Measurements from ENCODE around the gene LAG3.
A peak's percentile ranks its signal among the peaks of the same experiment; 100 is the strongest.

The LAG3 gene

DNA sequence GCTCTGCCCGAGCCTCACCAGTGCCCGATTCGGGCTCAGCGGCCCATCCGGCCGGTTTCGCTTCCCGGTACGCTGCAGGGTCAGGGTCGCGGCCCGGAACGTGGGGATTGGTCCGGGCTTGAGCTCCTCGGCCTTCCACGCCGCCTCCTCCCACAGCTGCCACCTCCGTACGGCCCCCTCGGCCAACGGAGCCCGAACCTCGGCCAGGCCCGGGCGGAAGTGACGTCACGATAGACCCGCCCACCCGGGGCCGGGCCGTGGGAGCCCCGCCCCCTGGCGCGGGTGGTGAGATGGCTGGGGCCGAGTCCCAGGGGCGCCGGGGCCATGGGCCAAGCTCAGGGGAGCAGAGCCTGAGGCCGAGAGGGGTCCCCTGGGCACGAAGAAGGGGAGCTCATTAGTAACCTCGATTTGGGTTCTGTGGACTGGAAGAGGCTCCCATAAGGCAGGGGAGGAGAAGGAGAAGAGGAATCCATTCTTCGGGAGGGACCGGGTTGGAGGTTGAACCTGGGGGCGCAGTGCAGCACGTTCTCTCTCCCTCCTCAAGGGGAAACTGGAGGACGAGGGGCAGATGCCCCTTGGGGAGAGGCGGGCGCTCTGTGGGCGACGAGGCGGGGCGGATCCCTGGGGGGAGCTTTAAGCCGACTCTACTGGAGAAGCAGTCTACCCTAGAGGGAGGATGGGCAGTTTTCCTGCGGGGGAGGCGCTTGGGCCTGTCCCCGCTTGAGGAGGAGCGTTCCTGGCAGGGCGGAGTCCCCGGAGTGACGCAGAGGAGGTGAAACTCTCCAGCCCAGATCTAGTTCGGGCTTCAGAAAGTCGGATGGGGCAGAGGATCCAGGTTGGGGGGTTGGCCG is 19.2 kb upstream of the LAG3 start, which contains the start of gene MLF2:
TSS of gene MLF2 (minus strand) at position 221 of the 851 bp plus-strand sequence. CDS start 807 bp downstream, outside the sequence.
- DNase-seq (ENCODE audit: low read depth in 3 of 3), result peak; percentile 96 to 99 (median 96)

DNA sequence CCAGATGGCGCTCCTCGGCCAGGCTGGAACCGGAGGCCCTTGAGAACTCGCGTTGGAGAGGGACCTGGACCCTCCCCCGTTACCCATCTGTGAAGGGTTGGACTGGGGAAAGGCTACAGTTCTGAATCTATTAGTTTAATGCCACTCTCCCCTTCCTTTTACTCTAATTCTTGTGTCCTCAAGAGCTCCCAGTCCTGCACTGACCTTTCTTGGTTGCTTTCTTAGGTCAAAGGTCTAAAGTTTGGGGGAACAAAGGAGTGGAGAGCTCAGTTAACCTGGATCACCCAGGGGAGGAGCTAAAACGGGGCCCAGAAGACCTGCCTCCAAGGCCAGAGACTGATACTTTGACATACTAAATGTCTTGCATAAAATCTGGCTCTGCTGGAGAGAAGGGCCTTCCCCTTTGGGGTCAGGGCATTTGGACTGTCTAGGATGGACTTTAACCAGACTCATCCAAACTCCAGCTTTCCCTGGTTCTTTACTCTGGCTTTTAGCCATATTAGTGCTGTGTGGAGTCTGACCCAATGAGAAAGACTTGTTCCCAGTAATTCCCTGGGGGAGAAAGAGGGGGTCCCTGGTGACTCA is 18.5 kb upstream of the LAG3 start:
- DNase-seq (ENCODE audit: low read depth in 3 of 3), result no peak

DNA sequence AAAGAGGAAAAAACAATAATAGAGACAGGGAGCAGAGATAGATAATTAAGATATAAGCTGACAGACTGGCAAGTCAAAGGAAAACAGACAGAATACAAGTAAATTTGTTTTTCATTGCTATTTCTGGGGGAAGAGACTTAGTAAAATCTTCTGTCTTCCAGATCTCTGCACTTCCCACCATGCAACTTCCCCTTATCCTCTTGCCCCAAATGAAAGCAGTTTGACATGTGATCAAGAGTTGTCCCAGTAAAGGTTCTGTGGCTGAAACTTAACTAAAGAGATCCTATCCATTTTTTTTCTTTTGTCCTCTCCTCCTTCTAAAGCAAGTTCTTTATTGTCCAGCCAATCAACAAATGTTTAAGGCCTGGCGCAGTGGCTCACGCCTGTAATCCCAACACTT is 17.9 kb upstream of the LAG3 start:
- no peak for DNase-seq (ENCODE audit: low read depth in 3 of 3)

DNA sequence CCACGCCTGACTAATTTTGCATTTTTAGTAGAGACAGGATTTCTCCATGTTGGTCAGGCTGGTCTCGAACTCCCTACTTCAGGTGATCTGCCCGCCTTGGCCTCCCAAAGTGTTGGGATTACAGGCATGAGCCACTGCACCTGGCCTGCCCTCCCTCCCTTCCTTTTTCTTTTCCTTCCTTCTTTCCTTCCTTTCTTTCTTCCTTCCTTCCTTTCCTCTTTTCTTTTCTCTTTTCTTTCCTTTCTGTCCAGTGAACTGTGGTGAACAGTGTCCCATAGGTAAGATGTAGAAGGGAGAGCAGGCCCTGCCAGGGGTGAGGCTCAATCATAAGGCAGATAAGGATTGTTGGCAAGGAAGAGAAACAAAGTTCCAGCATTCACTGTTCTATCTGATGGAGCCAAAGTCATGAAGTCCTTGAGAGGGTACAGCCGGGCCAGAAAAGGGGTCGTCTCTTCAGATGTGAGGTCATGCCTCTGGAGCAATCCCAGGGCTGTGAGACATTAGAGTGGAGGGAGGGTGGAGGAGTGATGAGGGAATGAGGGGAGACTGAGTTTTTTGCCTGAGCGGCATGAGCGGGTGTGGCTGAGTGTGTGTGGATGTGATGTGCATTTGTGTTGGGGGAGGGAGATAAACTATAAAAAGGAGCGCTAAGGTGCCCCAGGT is 15.2 kb upstream of the LAG3 start:
- DNase-seq (ENCODE audit: low read depth in 3 of 3), result no peak

DNA sequence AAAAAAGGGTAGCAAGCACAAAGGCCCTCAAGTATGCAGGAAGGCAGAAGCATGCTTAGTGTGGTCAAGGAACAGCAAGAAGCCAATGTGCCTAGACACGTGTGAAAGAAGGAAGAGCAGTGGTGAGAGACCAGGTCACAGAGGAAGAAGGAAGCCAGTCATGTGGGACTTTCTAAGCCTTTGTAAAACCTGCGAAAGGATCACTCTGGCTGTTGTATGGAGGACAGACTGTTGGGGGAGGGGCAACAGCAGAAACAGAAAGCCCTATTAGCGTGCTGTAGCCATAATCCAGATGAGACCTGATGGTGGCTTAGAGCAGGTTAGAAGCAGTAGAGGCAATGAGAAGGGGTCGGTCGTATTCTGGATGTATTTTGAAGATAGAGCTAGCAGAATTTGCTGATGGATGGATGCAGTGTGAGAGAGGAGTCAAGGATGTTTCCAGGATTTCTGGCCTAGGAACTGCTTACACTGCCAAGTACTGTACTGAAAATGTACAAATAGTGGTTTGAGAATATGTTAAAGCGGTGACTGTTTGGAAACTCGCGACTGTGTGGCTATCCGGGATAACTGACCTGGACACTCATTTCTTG is 13.7 kb upstream of the LAG3 start:
- DNase-seq (ENCODE audit: low read depth in 3 of 3), result no peak

DNA sequence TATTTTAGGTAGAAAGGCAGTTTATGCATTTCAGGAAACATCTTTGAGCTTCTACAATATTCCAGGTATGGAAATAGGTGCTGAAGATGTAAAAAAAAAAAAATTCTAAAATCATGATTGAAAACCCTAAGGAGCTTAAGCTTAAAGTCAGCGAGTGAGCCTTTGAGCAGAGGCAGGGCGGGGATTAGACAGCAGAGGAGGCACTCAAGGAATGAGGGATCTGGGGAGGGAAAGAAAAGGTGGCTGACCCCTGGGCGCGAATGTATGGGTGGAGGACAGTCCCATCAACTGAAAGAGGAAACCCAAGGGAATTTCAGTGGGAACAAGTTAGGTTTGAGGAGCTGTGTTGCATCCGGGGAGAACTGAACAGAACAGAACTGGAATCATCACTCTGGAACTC is 12.6 kb upstream of the LAG3 start:
- DNase-seq (ENCODE audit: low read depth in 3 of 3), result no peak

DNA sequence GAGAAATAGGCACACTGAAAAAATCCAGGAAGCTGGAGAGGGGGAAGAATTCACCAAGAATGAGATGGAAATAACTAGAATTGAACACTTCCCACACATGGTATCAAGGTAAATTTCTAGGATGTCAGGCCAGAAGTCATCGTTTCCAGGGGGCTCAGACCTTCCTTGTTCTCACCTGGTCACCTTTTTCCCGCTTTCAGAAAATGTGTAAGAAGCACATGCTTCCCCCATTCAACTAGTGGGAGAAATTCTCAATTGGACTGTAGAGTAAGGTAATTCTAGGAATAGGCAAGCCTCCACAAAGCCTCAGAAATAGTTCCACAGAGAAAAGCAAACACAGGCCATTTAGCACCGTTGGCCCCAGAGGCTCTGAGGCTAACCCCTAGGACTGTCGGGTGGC is 8.9 kb upstream of the LAG3 start:
- no peak for DNase-seq (ENCODE audit: low read depth in 3 of 3)

DNA sequence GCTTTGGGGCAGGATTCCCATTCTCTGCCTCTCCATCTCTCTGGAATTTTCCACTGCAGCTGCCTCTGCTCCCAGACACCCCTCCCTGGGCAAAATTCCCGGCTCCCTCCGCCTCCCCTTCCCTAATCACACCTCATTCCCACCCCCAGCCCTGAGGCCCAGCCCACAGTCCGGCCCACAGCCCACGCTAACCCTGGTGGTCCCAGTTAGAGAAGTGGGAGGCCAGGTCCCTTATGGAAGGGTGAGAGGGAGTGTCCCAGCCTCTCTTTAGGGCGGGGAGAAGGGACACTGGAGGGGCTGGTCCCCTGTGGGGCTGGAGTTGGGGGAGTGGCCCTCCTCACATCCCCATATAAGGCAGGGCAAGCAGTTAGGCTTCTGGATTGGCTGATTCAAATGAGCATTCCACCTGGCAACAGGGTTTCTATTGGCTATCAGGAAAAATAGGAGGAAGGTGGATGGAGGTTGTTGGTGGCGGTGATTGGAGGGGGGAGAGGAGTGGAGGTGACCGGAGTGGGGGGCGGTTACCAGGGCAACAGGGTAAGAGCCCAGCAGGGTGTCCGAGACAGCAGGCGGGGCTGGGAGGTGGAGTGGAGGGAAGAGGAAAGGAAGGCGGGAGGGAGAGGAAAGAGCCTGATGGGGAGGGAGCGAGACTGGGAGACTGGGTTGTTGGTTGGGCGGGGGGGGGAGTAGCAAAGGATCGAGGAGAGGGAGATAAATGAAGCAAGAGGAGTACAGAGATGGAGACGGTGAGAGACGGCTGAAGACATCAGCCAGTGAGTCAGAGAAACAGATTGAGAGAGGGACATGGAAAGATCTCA is 8.1 kb upstream of the LAG3 start:
- no peak for DNase-seq (ENCODE audit: low read depth in 3 of 3)

DNA sequence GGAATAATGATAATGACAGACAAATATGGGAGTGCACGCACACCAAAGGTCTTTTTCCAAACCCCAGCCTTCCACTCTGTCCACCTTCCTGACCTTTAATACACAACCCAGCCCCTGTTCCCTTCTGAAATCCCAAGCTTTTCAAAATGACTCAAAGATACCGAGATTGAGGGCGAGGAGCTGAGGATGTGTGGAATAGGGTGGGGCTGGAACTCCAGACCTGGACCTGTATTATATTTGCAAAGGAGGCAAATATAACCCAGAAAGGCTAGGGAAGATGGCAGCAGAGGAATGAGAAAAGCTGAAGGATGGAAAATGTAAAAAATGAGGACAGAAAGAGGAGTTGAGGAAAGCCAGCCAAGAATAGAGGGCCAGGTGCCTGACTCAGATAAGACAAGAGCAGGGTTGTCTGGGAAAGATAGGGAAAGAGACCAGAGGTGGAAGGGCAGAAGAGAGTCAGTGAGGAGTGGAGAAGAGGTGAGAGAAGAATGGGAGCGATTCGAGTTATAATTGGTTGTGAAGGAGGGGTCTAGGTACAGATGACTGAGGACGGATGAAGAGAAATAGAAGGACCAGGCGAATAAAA is 7.2 kb upstream of the LAG3 start:
- no peak for DNase-seq (ENCODE audit: low read depth in 3 of 3)

DNA sequence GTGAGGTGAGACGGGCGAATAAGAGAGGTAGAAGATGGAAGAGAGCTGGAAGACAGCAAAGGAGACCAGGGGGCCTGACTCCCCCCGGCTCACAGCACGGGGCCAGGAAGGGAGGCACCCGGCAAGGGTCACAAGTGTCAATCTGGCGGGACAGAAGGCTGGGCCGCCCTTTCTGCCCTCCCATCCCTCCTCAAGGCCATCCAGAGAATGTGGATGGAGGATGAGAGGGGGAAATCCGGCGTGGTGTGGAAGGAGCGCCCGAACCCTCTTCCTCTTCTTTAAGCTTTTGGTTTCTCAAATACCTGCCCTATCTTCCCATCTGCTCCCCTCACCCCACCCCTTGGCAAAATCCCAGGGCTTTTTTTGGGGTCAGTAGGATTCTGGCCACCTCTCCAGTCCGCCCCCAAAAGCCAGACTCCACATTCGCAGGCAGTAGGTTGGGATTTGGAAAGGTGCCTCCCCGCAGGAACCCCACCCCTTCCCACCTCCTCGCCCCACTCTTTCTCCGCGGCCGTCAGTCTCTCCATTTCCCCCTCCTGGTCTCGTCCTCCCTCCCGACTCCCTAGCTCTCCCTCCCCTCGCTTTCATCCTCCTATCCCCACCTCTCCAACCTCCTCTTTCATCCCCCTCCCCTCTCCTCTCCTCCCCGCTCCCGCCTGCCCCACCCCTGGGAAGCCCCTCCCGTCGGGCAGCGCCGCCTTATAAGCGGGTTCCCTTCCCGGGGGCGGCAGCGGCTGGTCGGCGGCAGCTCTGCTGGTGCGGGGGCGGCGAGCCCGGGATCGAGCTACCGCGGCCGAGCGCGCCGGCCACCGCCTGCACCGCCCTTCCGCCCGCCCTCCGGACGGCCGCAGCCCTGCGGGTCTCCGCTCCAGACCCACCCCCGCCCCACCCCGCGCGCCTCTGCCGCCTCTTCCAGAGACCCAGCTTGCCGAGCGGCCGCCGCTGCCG is 6.4 kb upstream of the LAG3 start, which contains the start of gene PTMS:
TSS of gene PTMS (plus strand) at position 730 of the 948 bp plus-strand sequence. CDS start 343 bp downstream, outside the sequence.
- DNase-seq (ENCODE audit: low read depth in 3 of 3), result no peak

DNA sequence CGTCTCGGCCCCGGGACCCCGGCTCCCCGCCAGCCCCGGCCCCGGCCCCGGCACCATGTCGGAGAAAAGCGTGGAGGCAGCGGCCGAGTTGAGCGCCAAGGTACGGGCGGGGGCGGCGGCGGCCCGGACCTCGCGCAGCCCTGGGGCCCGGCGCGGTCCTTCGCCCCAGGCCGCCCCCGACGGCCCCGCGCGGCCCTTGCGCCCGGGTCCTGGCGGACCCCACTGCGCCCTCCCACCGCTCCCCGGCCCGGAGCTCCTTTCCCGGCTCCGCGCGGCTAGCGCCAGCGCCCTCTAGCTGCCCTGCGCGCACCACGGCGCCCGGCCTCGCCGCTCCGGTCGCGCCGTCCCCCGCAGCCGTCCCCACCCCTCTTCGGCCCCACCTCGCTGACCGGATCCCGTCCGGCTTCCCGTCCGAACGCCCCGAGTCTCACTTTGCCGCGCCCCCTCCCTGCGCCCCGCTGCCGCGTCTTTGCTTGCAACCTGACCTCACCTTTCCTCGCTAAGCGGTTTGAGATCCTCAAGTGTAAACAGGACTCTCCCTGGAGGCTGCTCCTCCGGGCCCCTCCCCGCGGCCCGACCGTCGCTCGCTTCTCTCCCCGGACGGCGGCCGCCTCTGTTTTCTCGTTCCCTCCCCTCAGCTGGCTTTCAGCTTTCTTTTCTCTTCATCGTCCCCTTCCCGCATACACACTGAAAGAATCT is 5.5 kb upstream of the LAG3 start:
- no peak for DNase-seq (ENCODE audit: low read depth in 3 of 3)

DNA sequence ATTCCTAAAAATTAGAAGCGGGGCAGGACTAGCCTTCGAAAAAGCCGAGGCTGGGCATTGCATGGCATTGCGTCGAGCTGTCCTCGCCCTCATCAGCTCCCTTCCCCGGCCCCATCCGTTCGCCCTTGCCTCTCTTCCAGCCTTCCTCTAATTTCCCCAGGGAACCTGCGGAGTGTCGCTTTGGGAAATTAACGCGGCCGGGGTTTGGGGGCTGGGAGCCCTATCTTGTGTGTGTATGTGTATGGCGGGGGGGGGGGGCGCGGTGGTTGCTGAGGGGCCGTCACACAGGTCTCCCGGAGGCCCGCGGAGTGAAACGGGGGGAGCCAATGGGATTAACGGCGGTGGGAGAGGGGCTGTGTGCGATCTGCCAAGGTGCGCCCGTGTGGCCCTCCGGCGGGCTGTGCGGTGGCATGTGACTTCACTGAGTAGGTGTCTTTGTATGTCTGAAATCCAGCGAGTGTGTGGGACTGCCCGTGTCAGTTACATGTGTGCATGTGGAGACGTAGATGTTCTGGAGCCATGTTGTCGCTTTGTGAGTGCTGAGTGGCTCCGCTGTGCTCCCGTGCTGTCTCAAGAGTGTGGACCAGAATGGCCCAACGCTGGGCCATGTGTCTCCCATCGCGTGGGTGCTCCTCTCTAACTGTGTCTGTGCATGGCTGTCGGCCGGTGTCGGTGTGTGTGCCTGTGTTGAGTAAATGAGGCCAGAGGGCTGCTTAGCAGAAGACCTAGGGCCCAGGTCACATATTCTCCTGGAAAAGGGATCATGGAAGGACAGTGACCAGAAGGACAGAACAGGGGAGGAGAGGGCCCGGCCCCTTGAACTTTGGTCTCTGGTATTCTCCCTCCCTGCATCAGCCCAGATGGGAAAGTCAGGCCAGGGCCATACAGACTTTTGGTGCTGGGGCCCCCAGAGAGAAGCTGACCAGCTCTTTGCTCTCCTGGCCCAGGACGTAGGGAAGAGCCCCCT is 4.7 kb upstream of the LAG3 start:
- DNase-seq (ENCODE audit: low read depth in 3 of 3), result no peak

DNA sequence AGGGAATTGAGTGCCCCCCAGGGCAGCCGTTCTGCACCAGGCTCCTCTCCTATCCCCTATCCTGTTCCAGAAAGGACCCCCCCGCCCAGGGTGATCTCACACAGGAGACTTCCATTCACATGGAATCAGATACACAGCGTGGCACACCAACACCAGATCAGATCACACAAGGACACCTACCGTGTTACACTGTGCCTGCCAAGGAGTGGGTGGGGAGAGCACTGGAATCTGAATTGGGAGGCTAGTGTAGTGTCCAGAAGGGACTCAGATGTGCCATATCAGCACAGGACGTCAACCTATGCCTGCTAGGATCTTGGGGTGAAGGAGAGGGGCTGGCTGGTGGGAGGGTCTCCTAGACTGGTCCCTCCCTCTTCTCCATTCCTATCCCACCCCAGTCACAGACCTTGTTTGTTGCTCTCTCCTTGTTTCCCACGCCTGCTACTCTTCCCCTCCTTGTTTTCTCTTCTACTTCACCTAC is 3.8 kb upstream of the LAG3 start:
- DNase-seq (ENCODE audit: low read depth in 3 of 3), result no peak

DNA sequence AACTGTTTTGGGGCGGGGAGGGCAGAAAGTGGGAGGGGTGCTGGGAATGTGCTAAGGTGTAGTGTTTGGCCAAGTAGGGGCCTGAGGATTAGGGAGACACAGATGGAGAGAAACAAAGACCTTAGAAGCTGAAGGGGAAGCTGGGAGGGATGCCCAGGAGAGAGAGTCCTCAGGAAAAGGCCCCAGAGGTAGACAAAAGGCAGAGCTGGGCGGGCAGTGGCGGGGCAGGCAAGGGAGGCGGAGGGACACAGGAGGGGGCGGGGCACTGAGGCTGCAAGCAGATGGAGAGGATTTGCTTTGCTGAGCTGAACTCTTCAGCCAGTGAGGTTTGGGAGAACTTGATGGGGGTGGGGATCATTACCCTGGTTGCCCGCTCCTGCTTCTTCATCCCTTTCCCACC is 3.3 kb upstream of the LAG3 start:
- no peak for DNase-seq (ENCODE audit: low read depth in 3 of 3)

DNA sequence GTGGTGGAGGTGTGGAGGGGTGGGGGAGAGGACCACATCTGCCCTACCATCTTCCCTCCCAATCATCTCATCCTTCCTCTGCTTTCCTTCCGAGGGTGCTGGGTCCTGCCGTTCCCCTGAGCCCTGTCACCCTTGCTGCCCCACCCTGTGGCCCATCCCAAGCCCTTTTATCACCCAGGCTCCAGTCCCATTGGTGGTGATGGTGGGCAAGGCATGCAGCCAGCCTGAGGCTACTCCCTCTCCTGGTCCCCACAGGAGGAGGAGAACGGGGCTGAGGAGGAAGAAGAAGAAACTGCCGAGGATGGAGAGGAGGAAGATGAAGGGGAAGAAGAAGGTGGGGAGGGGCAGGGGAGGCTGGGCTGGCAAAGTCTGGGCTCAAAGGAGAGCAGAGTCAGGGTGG is 2.7 kb upstream of the LAG3 start:
- no peak for DNase-seq (ENCODE audit: low read depth in 3 of 3)

DNA sequence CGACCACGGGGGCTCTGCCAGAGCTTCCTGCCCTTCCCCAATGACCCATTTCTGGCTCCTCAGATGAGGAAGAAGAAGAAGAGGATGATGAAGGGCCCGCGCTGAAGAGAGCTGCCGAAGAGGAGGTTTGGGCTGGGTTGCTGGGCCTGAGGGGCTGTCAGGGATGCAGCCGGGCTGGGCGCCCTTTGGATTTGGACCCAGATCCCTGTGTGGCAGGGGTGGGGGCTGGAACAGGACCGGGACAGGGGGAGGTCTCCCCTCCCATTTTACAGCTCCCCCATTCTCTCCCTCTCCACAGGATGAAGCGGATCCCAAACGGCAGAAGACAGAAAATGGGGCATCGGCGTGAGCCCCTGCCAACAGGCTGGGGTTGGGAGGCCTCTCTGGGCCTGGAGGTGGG is 2.2 kb upstream of the LAG3 start:
- DNase-seq (ENCODE audit: low read depth in 3 of 3), result no peak

DNA sequence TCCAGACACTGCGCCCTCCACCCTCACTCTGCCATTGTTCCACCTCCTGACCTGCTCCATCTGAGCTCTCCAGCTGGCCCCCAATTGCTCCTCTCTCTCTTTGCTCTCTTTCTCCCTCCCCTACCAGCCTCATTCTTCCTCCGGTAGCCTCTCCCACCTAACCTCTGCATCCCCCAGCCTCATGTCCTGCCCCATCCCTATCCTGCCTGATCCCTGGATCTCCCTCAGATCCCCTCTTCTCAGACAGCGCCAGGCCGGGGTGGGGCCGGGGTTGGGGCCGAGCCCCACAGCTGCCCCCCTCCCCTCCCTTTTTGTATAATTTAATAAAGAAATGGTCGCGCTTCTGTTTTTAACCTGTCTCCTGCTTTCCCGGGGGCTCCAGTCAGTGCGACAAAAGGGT is 1.7 kb upstream of the LAG3 start:
- no peak for DNase-seq (ENCODE audit: low read depth in 3 of 3)

DNA sequence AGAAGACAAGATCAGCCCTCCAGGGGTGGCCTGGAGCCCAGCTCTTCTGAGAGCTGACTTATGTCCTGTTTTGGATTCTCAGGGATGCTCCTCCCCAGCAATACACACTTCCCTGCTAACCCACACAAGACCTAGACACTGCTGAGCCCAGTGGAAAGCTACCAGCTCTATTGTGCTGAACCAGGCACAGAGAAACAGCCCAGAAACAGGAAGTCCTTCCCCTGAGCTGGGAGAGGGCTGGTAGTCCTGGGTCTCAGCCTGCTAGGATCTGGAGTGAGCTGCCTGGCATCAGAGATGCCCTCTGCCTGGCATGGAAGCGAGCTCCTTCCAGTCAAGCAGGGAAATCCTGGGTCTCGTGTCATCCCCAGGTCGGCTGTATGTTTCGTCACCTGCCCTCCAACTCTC is 1.2 kb upstream of the LAG3 start:
- no peak for DNase-seq (ENCODE audit: low read depth in 3 of 3)

Data from stimulated activated CD4-positive, alpha-beta T cell treated with anti-CD3 and anti-CD28 coated beads, TNF-alpha, amount 100 ng/mL, for 24 hours (primary cell).